Astrocyte (in vitro differentiated cells and primary cell): ENCODE data around the gene AGBL4. TPM values are rescaled to one million over a fixed set of nuclear protein-coding genes. Genes with fewer than 3 reads are reported as not detected.

Experiments
- DNase-seq: peaks from one replicate; pipeline ENCODE4 v3.0.0-alpha.2; 2010; ENCODE audit warnings: low read depth
- FAIRE-seq: peaks from 2 replicates; lab custom pipeline; 2011; peaks lifted over from hg19 to GRCh38; lab: Jason Lieb, UNC
- H2AFZ ChIP-seq: 2 replicates; pipeline ENCODE4 v1.6.0; 2012; ENCODE audit warnings: low read depth, low read length, inconsistent platforms
- H3K27ac ChIP-seq: 2 replicates; pipeline ENCODE4 v1.5.1; 2011; ENCODE audit warnings: low read depth, low read length, inconsistent platforms
- H3K27me3 ChIP-seq: 2 replicates; pipeline ENCODE4 v1.6.0; 2011; ENCODE audit warnings: low read length, inconsistent platforms; ENCODE audit not compliant: insufficient read depth
- H3K36me3 ChIP-seq: 2 replicates; pipeline ENCODE4 v1.5.1; 2011; ENCODE audit warnings: low read length, inconsistent platforms; ENCODE audit not compliant: insufficient read depth
- H3K4me1 ChIP-seq: 2 replicates; pipeline ENCODE4 v1.5.1; 2011; ENCODE audit warnings: low read length, inconsistent platforms; ENCODE audit not compliant: insufficient read depth
- H3K4me2 ChIP-seq: 2 replicates; pipeline ENCODE4 v1.6.0; 2012; ENCODE audit warnings: low read length, inconsistent platforms
- H3K4me3 ChIP-seq: 2 replicates; pipeline ENCODE4 v1.5.1; 2011; ENCODE audit warnings: low read depth, mild to moderate bottlenecking, low read length, inconsistent platforms; ENCODE audit not compliant: insufficient read depth
- H3K79me2 ChIP-seq: 2 replicates; pipeline ENCODE4 v1.6.0; 2012; ENCODE audit warnings: mild to moderate bottlenecking, low read length, inconsistent platforms; ENCODE audit not compliant: insufficient read depth
- H3K9ac ChIP-seq: 2 replicates; pipeline ENCODE4 v1.6.0; 2012; ENCODE audit warnings: mild to moderate bottlenecking, low read length, inconsistent platforms
- H3K9me3 ChIP-seq: 2 replicates; pipeline ENCODE4 v1.5.1; 2012; ENCODE audit warnings: low read depth, mild to moderate bottlenecking, low read length, inconsistent platforms; ENCODE audit not compliant: insufficient read depth
- H4K20me1 ChIP-seq: 2 replicates; pipeline ENCODE4 v1.6.0; 2012; ENCODE audit warnings: low read length, inconsistent platforms; ENCODE audit not compliant: insufficient read depth
- H3K27ac Mint-ChIP-seq: one replicate; pipeline ENCODE4 v1.8.0; 2021; ENCODE audit warnings: mild to moderate bottlenecking, mixed read lengths; ENCODE audit not compliant: unreplicated experiment
- H3K27me3 Mint-ChIP-seq: one replicate; pipeline ENCODE4 v1.8.0; 2021; ENCODE audit warnings: low read depth, mixed read lengths; ENCODE audit not compliant: unreplicated experiment
- H3K36me3 Mint-ChIP-seq: one replicate; pipeline ENCODE4 v1.8.0; 2021; ENCODE audit warnings: low read depth, mixed read lengths; ENCODE audit not compliant: unreplicated experiment
- H3K4me1 Mint-ChIP-seq: one replicate; pipeline ENCODE4 v1.8.0; 2021; ENCODE audit warnings: low read depth, mixed read lengths; ENCODE audit not compliant: unreplicated experiment
- H3K4me3 Mint-ChIP-seq: one replicate; pipeline ENCODE4 v1.8.0; 2021; ENCODE audit warnings: mild to moderate bottlenecking, moderate library complexity, mixed read lengths; ENCODE audit not compliant: unreplicated experiment
- H3K9me3 Mint-ChIP-seq: one replicate; pipeline ENCODE4 v1.8.0; 2021; ENCODE audit warnings: mild to moderate bottlenecking, mixed read lengths; ENCODE audit not compliant: unreplicated experiment
- EZH2 ChIP-seq: IDR thresholded peaks from 2 replicates; pipeline ENCODE4 v1.6.1; 2012; ENCODE audit warnings: mild to moderate bottlenecking, low read length, inconsistent platforms; ENCODE audit not compliant: insufficient read depth
- total RNA-seq: library from RNA; stranded (reverse); gene quantifications from 2 replicates; pipeline ENCODE4 v1.2.1, GENCODE V29; 2021
- TF ChIP-seq, protein P1 (sequence below): IDR thresholded peaks from 2 replicates; pipeline ENCODE4 v1.5.1; 2011; ENCODE audit warnings: low read depth, mild to moderate bottlenecking, inconsistent platforms, low read length, moderate library complexity; ENCODE audit not compliant: insufficient read depth

AGBL4 gene
- total RNA-seq, 1 donor from 2014 or later = not detected

DNA sequence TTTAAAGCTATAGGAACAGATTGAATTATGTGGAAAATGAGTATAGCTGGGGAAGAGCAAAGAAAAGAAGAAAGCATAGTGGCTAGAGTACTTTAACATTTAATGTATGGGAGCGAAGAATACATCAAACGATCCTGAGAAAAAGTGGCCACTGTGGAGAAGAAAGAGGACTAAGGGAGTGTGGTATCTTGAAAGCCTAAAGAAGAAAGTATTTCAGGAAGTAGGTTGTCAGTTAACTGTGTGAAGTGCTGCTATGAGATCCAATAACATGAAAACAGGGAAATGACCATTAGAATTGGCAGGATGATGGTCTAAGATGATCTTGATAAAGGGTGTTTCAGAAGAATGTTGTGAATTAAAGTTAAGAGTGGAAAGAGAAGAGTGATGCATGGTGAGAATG lies 1027.4 kb downstream of the AGBL4 start:
- Histone ChIP-seq H3K27me3 (no peaks in the 10 kb centered on the region), H3K9ac (no peak overlapping the region), H3K4me1 (no peaks in the 10 kb centered on the region), H3K79me2 (no peaks in the 10 kb centered on the region), H3K27ac (no peak overlapping the region), H3K9me3 (no peaks in the 10 kb centered on the region), H2AFZ (no peak overlapping the region), H3K36me3 (no peaks in the 10 kb centered on the region), H4K20me1 (no peaks in the 10 kb centered on the region), H3K4me3 (no peak overlapping the region), H3K4me2 (no peak overlapping the region)
- Mint-ChIP-seq H3K27ac (no peak overlapping the region), H3K27me3 (no peaks in the 10 kb centered on the region), H3K4me1 (no peaks in the 10 kb centered on the region), H3K9me3 (peaks cover under 1% of the 10 kb centered on the region), H3K36me3 (no peaks in the 10 kb centered on the region), H3K4me3 (no peak overlapping the region)
- no peak for FAIRE-seq
- TF ChIP-seq, protein P1, sequence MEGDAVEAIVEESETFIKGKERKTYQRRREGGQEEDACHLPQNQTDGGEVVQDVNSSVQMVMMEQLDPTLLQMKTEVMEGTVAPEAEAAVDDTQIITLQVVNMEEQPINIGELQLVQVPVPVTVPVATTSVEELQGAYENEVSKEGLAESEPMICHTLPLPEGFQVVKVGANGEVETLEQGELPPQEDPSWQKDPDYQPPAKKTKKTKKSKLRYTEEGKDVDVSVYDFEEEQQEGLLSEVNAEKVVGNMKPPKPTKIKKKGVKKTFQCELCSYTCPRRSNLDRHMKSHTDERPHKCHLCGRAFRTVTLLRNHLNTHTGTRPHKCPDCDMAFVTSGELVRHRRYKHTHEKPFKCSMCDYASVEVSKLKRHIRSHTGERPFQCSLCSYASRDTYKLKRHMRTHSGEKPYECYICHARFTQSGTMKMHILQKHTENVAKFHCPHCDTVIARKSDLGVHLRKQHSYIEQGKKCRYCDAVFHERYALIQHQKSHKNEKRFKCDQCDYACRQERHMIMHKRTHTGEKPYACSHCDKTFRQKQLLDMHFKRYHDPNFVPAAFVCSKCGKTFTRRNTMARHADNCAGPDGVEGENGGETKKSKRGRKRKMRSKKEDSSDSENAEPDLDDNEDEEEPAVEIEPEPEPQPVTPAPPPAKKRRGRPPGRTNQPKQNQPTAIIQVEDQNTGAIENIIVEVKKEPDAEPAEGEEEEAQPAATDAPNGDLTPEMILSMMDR = no peak
- TF ChIP-seq EZH2 = no peak
- no peak for DNase-seq

GRCh38 chr1:48988633-48989197 lies 1035.0 kb downstream of the AGBL4 start:
- no peaks in the 10 kb centered on the region for H3K36me3 ChIP-seq
- no peaks in the 10 kb centered on the region for H3K27me3 Mint-ChIP-seq
- no peaks in the 10 kb centered on the region for H3K4me1 ChIP-seq
- H3K36me3 Mint-ChIP-seq = no peaks in the 10 kb centered on the region
- TF ChIP-seq, protein P1 = no peak
- TF ChIP-seq EZH2 = no peak
- no peaks in the 10 kb centered on the region for H4K20me1 ChIP-seq
- peaks cover 5% of the 10 kb centered on the region for H3K9me3 Mint-ChIP-seq
- H3K4me3 ChIP-seq = no peak overlapping the region
- no peaks in the 10 kb centered on the region for H3K9me3 ChIP-seq
- no peaks in the 10 kb centered on the region for H3K79me2 ChIP-seq
- no peak overlapping the region for H3K4me2 ChIP-seq
- no peak for DNase-seq
- no peak overlapping the region for H2AFZ ChIP-seq
- H3K4me3 Mint-ChIP-seq = no peak overlapping the region
- H3K27ac ChIP-seq = no peak overlapping the region
- H3K27me3 ChIP-seq = no peaks in the 10 kb centered on the region
- H3K4me1 Mint-ChIP-seq = no peaks in the 10 kb centered on the region
- no peak overlapping the region for H3K27ac Mint-ChIP-seq
- FAIRE-seq = no peak
- H3K9ac ChIP-seq = no peak overlapping the region

DNA sequence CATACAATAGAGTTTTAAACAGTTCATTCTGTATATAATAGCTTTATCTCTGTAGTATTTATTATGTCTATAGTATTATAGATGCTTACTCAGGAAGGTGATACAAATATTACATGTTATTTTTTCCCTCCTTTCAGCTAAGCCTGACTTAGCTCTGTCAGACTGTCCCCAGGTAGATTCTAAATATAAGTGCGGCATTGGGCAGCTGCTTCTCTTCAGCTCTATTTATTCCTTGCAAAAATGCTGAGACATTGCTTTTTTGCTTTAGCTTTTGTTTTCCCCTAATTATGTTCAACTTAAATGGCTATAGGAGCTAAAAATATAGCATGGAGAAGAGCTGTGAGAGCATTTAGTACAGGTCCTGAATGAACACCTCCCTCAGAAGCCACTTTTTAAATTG lies 1043.8 kb downstream of the AGBL4 start:
- no peak overlapping the region for H3K27ac ChIP-seq
- Mint-ChIP-seq H3K27ac (no peak overlapping the region), H3K36me3 (no peaks in the 10 kb centered on the region), H3K9me3 (no peaks in the 10 kb centered on the region), H3K4me1 (no peaks in the 10 kb centered on the region), H3K4me3 (no peak overlapping the region), H3K27me3 (no peaks in the 10 kb centered on the region)
- FAIRE-seq (no peak), DNase-seq (no peak)
- H3K27me3 ChIP-seq = no peaks in the 10 kb centered on the region
- H2AFZ ChIP-seq = no peak overlapping the region
- no peak overlapping the region for H3K4me2 ChIP-seq
- no peaks in the 10 kb centered on the region for H4K20me1 ChIP-seq
- no peaks in the 10 kb centered on the region for H3K9me3 ChIP-seq
- no peak overlapping the region for H3K9ac ChIP-seq
- no peaks in the 10 kb centered on the region for H3K4me1 ChIP-seq
- TF ChIP-seq EZH2 = no peak
- TF ChIP-seq, protein P1 = no peak
- H3K36me3 ChIP-seq = no peaks in the 10 kb centered on the region
- no peaks in the 10 kb centered on the region for H3K79me2 ChIP-seq
- no peak overlapping the region for H3K4me3 ChIP-seq
